ENCODE measurements around the gene MAP3K2.

Gene MAP3K2, protein sequence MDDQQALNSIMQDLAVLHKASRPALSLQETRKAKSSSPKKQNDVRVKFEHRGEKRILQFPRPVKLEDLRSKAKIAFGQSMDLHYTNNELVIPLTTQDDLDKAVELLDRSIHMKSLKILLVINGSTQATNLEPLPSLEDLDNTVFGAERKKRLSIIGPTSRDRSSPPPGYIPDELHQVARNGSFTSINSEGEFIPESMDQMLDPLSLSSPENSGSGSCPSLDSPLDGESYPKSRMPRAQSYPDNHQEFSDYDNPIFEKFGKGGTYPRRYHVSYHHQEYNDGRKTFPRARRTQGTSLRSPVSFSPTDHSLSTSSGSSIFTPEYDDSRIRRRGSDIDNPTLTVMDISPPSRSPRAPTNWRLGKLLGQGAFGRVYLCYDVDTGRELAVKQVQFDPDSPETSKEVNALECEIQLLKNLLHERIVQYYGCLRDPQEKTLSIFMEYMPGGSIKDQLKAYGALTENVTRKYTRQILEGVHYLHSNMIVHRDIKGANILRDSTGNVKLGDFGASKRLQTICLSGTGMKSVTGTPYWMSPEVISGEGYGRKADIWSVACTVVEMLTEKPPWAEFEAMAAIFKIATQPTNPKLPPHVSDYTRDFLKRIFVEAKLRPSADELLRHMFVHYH

DNA sequence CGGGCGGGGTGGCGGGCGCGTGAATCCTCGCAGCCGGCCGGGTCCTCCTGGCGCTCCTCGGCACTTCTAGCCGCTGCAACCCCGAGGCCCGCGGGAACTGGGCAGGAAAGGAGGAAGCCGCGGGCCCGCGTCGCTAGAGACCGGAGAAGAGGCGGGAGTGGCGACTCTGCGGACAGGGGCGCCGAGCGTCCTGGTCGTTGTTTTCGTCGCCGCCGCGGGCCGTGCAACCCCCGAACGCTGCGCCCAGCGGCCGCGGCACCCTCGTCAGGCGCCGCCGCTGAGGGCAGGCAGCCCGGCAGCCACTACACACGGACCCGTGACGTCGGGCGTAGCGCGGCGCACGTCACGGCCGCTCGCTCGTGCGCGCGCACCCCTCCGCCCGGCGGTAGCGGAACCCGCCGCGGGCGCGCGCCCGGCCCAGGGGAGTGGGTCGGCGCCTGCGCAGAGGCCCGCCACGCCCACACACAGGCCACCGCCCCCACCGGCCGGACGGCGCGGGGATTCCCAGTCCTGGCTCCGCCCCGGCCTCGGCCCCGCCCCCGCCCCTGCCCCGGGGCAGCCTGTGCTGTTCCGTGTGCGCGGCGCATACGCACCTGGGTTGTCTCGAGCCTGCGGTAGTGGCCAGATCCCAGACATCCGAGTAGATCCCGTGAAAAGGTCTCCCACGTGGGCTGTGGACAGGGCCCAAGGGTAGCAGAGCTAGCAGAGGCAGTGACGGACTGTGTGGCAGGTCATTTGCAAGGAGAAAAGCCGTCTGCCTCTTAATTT lies at the start of gene MAP3K2:
Gene MAP3K2, minus strand, starts transcription at position 321 of the 768 bp plus-strand sequence. CDS start 44,846 bp downstream, outside the sequence.
- DNase-seq: peak; percentile 90

DNA sequence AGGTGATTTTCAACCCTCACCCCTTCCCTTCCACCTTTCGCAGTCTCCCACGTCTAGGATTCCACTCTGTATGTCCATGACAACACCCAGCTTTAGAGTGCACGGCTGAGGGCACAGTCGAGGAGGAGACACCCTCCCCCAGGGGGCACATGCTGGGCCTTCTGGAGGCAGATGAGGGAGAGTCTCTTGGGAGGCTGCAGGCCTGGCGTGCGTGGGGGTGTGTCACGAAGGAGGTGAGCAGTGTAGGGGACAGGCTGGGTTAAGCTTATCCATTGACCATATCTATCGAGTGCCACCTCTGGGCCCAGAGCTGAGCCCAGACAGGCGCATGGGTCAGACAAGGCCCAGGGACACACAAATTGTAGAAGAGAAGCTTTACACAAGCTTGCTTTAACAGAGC lies 49.3 kb upstream of the MAP3K2 start:
- DNase-seq: no peak

DNA sequence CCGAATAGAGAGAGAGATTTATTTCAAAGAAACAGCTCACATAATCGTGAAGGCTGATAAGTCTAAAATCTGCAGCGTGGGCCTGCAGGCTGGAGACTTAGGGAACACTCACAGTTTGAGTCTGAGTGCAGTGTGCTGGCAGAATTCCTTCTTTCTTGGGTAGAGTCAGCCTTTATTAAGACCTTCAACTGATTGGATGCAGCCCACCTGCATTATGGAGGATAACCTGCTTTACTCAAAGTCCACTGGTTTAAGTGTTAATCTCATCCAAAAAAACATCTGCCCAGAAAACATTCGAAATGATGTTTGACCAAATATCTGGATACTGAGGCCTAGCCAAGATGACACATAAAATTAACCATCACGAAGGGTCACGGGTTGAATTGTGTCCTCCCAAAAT lies 46.7 kb upstream of the MAP3K2 start:
- no peak for DNase-seq

DNA sequence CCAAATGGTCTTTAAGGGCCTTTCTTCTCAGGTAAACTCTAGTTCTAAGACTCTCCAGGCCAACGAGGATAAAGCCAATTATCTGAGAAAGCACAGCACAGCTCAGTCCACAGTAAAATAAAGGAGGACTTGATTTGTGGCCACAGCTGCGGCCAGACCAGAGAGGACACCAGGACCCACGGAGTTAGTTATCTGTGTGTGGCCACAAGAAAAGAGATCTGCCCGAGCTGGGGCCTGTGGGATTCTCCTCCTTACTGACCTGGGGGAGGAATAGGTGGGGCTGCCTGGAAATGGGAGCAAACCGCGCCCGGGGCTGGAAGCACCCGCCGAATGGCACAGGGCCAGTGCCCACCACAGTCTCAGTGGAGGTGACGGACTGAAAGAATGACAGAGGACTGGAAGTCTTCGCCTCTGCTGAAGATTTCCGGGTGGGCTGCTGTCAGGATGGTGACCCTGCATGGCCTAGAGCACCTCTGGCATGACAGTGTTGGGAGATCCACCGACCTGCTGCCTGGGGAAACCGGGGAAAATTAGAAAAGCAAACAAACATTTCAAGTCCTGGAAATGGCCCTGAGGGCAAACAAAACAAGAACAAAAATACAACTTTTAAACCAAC lies 43.7 kb upstream of the MAP3K2 start:
- DNase-seq: no peak

DNA sequence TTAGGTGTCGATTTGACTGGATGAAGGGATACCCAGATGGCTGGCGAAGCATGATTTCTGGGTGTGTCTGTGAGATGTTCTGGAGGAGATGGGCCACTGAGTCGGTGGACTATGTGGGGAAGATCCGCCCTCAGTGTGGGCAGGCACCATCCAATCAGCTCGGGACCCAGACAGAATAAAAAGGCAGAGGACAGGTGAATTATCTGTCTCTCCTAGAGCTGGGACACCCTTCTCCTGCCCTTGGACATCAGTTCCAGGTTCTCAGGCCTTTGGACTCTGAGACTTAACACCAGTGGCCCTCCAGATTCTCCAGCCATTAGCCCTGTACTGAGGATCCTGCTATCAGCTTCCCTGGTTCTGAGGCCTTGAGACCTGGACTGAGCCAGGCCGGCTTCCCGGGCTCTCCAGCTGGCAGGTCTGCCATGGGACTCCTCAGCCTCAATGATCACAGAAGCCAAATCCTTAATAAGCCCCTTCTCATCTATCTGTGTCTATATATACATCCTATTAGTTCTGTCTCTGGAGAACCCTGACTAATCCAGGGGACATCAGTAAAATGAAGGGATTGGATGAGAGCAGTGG lies 42.2 kb upstream of the MAP3K2 start:
- DNase-seq: no peak

DNA sequence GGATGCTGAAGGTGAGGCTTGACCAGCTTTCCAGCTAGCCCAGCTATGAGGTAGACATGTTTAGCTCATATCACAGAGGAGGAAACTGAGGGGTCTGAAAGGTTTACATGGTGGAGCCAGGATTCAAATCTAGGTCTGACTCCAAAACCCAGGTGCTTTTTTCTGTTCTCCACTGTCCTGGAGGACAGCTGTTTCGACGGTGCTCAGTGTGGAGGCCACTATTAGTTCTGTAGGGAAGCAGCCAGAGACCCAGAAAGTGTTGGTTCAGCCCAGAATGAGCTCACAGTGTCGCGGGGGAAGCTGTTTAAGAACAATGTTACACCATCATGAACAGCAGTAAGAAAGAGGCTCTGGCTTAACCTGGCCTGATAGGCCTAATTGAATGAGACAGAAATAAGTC lies 41.5 kb upstream of the MAP3K2 start:
- no peak for DNase-seq

DNA sequence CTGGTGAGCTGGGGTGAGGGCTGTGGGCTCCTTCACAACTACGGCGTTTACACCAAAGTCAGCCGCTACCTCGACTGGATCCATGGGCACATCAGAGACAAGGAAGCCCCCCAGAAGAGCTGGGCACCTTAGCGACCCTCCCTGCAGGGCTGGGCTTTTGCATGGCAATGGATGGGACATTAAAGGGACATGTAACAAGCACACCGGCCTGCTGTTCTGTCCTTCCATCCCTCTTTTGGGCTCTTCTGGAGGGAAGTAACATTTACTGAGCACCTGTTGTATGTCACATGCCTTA lies 41.0 kb upstream of the MAP3K2 start:
- DNase-seq: no peak

DNA sequence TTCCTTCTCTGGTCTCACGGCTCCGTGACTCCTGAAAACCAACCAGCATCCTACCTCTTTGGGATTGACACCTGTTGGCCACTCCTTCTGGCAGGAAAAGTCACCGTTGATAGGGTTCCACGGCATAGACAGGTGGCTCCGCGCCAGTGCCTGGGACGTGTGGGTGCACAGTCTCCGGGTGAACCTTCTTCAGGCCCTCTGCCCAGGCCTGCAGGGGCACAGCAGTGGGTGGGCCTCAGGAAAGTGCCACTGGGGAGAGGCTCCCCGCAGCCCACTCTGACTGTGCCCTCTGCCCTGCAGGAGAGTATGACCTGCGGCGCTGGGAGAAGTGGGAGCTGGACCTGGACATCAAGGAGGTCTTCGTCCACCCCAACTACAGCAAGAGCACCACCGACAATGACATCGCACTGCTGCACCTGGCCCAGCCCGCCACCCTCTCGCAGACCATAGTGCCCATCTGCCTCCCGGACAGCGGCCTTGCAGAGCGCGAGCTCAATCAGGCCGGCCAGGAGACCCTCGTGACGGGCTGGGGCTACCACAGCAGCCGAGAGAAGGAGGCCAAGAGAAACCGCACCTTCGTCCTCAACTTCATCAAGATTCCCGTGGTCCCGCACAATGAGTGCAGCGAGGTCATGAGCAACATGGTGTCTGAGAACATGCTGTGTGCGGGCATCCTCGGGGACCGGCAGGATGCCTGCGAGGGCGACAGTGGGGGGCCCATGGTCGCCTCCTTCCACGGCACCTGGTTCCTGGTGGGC lies 40.5 kb upstream of the MAP3K2 start:
- DNase-seq: no peak

DNA sequence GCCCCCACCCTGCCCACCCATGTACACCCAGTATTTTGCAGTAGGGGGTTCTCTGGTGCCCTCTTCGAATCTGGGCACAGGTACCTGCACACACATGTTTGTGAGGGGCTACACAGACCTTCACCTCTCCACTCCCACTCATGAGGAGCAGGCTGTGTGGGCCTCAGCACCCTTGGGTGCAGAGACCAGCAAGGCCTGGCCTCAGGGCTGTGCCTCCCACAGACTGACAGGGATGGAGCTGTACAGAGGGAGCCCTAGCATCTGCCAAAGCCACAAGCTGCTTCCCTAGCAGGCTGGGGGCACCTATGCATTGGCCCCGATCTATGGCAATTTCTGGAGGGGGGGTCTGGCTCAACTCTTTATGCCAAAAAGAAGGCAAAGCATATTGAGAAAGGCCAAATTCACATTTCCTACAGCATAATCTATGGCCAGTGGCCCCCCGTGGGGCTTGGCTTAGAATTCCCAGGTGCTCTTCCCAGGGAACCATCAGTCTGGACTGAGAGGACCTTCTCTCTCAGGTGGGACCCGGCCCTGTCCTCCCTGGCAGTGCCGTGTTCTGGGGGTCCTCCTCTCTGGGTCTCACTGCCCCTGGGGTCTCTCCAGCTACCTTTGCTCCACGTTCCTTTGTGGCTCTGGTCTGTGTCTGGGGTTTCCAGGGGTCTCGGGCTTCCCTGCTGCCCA lies 39.7 kb upstream of the MAP3K2 start:
- DNase-seq: no peak

DNA sequence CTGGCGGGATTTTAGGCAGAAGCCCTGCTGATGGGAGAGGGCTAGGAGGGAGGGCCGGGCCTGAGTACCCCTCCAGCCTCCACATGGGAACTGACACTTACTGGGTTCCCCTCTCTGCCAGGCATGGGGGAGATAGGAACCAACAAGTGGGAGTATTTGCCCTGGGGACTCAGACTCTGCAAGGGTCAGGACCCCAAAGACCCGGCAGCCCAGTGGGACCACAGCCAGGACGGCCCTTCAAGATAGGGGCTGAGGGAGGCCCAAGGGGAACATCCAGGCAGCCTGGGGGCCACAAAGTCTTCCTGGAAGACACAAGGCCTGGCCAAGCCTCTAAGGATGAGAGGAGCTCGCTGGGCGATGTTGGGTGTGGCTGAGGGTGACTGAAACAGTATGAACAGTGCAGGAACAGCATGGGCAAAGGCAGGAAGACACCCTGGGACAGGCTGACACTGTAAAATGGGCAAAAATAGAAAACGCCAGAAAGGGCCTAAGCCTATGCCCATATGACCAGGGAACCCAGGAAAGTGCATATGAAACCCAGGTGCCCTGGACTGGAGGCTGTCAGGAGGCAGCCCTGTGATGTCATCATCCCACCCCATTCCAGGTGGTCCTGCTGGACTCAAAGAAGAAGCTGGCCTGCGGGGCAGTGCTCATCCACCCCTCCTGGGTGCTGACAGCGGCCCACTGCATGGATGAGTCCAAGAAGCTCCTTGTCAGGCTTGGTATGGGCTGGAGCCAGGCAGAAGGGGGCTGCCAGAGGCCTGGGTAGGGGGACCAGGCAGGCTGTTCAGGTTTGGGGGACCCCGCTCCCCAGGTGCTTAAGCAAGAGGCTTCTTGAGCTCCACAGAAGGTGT lies 39.0 kb upstream of the MAP3K2 start:
- DNase-seq: no peak

DNA sequence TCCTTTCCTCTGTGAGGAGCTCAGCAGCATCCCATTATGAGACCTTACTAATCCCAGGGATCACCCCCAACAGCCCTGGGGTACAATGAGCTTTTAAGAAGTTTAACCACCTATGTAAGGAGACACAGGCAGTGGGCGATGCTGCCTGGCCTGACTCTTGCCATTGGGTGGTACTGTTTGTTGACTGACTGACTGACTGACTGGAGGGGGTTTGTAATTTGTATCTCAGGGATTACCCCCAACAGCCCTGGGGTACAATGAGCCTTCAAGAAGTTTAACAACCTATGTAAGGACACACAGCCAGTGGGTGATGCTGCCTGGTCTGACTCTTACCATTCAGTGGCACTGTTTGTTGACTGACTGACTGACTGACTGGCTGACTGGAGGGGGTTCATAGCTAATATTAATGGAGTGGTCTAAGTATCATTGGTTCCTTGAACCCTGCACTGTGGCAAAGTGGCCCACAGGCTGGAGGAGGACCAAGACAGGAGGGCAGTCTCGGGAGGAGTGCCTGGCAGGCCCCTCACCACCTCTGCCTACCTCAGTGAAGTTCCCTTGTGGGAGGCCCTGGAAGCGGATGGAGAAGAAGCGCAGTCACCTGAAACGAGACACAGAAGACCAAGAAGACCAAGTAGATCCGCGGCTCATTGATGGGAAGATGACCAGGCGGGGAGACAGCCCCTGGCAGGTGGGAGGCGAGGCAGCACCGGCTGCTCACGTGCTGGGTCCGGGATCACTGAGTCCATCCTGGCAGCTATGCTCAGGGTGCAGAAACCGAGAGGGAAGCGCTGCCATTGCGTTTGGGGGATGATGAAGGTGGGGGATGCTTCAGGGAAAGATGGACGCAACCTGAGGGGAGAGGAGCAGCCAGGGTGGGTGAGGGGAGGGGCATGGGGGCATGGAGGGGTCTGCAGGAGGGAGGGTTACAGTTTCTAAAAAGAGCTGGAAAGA lies 38.0 kb upstream of the MAP3K2 start:
- no peak for DNase-seq

DNA sequence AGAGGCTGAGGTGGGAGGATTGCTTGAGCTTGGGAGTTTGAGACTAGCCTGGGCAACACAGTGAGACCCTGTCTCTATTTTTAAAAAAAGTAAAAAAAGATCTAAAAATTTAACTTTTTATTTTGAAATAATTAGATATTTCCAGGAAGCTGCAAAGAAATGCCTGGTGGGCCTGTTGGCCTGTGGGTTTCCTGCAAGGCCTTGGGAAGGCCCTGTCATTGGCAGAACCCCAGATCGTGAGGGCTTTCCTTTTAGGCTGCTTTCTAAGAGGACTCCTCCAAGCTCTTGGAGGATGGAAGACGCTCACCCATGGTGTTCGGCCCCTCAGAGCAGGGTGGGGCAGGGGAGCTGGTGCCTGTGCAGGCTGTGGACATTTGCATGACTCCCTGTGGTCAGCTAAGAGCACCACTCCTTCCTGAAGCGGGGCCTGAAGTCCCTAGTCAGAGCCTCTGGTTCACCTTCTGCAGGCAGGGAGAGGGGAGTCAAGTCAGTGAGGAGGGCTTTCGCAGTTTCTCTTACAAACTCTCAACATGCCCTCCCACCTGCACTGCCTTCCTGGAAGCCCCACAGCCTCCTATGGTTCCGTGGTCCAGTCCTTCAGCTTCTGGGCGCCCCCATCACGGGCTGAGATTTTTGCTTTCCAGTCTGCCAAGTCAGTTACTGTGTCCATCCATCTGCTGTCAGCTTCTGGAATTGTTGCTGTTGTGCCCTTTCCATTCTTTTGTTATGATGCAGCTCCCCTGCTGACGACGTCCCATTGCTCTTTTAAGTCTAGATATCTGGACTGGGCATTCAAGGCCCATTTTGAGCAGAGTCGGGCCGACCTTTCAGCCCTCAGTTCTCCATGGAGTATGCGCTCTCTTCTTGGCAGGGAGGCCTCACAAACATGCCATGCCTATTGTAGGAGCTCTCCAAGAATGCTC lies 37.1 kb upstream of the MAP3K2 start:
- no peak for DNase-seq

DNA sequence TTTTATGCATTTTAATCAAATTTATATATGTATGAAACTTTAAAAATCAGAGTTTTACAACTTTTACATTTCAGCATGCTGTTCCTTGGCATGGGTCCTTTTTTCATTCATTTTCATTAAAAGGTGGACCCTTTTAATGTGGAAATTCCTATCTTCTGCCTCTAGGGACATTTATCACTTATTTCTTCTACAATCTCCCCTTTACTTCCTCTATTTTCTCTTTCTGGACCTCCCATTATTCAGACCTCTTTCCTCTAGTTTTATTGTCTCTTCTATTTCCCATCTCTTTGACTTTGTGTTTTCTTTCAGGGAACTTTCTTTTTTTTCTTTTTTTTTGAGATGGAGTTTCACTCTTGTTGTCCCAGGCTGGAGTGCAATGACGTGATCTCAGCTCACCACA lies 36.1 kb upstream of the MAP3K2 start:
- no peak for DNase-seq

DNA sequence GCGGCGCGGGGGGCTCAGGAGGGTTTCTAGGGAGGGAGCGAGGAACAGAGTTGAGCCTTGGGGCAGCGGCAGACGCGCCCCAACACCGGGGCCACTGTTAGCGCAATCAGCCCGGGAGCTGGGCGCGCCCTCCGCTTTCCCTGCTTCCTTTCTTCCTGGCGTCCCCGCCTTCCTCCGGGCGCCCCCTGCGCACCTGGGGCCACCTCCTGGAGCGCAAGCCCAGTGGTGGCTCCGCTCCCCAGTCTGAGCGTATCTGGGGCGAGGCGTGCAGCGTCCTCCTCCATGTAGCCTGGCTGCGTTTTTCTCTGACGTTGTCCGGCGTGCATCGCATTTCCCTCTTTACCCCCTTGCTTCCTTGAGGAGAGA lies 35.7 kb upstream of the MAP3K2 start:
- DNase-seq: no peak

DNA sequence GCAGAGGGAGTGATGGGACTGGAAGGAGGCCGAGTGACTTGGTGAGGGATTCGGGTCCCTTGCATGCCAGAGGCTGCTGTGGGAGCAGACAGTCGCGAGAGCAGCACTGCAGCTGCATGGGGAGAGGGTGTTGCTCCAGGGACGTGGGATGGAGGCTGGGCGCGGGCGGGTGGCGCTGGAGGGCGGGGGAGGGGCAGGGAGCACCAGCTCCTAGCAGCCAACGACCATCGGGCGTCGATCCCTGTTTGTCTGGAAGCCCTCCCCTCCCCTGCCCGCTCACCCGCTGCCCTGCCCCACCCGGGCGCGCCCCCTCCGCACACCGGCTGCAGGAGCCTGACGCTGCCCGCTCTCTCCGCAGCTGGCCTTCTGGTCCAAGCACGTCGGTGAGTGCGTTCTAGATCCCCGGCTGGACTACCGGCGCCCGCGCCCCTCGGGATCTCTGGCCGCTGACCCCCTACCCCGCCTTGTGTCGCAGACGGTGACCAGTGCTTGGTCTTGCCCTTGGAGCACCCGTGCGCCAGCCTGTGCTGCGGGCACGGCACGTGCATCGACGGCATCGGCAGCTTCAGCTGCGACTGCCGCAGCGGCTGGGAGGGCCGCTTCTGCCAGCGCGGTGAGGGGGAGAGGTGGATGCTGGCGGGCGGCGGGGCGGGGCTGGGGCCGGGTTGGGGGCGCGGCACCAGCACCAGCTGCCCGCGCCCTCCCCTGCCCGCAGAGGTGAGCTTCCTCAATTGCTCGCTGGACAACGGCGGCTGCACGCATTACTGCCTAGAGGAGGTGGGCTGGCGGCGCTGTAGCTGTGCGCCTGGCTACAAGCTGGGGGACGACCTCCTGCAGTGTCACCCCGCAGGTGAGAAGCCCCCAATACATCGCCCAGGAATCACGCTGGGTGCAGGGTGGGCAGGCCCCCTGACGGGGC lies 35.0 kb upstream of the MAP3K2 start:
- no peak for DNase-seq

DNA sequence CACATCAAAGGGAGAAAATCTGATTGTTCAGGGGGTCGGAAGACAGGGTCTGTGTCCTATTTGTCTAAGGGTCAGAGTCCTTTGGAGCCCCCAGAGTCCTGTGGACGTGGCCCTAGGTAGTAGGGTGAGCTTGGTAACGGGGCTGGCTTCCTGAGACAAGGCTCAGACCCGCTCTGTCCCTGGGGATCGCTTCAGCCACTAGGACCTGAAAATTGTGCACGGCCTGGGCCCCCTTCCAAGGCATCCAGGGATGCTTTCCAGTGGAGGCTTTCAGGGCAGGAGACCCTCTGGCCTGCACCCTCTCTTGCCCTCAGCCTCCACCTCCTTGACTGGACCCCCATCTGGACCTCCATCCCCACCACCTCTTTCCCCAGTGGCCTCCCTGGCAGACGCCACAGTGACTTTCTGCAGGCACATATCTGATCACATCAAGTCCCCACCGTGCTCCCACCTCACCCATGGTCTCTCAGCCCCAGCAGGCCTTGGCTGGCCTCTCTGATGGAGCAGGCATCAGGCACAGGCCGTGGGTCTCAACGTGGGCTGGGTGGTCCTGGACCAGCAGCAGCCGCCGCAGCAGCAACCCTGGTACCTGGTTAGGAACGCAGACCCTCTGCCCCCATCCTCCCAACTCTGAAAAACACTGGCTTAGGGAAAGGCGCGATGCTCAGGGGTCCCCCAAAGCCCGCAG lies 34.2 kb upstream of the MAP3K2 start:
- DNase-seq: no peak

All from activated CD4-positive, alpha-beta T cell treated with anti-CD3 and anti-CD28 coated beads, Interleukin-2, amount 50 U/mL, for 48 hours (primary cell).